ENCODE data around the gene RAB12. TPM values are rescaled to one million over a fixed set of nuclear protein-coding genes. Genes with fewer than 3 reads are reported as not detected.

Gene RAB12
- total RNA-seq, 1 donor from 2014 or later: 42.1 TPM

- TF ChIP-seq CTCF (conservative IDR thresholded peaks at IDR 0.05; ENCODE audit: low read depth, low read length): no peak
- no peak for DNase-seq (ENCODE audit: low read depth)
- no peak overlapping the region for H3K4me3 ChIP-seq (ENCODE audit: low read depth, low read length)
Measured at GRCh38 chr18:8603663-8604520, 5.3 kb upstream of the RAB12 start.

DNA sequence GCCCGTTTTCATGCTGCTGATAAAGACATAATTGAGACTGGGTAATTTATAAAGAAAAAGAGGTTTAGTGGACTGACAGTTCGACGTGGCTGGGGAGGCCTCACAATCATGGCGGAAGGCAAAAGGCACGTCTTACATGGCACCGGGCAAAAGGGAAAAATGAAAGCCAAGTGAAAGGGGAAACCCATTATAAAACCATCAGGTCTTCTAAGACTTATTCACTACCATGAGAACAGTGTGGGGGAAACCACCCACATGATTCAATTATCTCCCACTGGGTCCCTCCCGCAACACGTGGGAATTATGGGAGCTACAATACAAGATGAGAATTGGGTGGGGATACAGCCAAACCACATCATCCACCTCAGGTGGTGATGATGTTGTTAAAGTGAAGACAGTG, 3.3 kb upstream of the RAB12 start:
- no peak for TF ChIP-seq CTCF (conservative IDR thresholded peaks at IDR 0.05; ENCODE audit: low read depth, low read length)
- H3K4me3 ChIP-seq (ENCODE audit: low read depth, low read length): no peak overlapping the region
- DNase-seq (ENCODE audit: low read depth): no peak

DNA sequence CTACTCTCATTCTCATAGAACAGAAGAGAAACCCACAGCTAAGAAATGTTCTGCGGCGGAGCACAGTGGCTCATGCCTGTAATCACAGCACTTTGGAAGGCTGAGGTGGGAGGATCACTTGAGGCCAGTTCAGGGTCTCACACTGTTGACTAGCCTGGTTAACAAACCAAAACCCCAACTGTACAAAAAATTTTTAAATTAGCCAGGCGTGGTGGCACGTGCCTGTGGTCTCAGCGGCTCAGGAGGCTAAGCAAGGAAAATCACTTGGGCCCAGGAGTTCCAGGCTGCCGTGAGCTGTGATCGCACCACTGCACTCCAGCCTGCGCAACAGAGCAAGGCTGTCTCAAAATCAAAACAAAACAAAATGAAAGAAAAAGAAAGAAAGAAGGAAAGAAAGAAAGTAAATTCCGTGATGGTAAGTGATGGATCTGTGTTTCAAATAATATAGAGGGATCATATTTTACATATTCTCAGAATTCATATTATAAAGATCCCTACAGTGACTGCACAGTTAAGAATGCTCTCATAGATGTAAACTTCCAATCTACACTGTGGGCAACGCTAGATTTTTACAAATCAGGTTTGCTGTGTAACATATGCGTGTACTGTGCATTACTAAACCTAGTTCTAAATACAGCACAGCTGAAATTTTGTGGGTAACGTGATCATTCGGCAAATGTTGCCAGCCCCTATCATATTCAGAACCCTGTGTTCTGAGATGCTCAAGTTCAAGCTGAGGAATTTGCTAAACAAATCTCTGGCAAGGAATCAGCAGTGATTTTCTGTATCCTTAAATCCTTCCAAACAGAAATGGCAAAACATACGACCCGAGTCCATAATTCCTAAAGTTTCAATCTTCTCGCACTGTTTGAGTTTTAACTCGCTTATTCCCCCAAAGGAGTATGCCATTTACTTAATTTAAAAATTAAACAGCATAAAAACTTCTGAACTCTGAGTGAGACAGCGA, 1.2 kb upstream of the RAB12 start:
- TF ChIP-seq CTCF (conservative IDR thresholded peaks at IDR 0.05; ENCODE audit: low read depth, low read length): no peak
- peak; percentile 73 for DNase-seq (ENCODE audit: low read depth)
- H3K4me3 ChIP-seq (ENCODE audit: low read depth, low read length): peak overlapping the region; percentile 56

DNA sequence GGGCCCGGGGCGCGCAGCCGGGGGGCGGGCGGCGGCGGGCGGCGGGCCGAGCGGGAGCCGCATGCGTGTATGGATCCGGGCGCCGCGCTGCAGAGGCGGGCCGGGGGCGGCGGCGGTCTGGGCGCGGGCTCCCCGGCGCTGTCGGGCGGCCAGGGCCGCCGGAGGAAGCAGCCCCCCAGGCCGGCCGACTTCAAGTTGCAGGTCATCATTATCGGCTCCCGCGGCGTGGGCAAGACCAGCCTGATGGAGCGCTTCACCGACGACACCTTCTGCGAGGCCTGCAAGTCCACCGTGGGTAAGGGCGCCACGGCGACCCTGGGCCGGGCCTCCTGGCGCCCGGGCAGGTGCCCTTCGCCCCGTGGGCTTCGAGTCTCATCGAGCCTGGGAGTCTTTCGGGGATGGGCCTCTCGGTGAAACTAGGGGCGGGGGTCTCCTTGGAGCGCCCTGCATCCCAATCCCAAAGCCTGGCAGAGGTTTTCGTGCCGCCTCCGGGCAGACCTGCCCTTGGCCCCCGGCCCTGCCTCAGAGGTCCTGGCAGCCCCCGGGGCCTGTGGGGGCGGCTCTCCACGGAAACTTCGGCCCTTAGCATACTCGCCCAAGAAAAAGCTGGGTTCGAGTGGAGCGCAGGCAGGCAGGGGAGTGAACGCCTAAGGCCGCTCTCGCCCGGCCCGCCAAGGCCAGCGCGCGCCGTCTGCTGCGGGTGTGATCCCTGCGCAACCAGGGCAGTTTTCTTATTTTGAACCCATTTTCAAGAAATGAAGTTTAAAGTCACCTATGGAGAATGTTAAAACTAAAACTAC, 622 bp downstream of the RAB12 start:
- no peak for DNase-seq (ENCODE audit: low read depth)
- peak overlapping the region; percentile 79 for H3K4me3 ChIP-seq (ENCODE audit: low read depth, low read length)
- TF ChIP-seq CTCF (conservative IDR thresholded peaks at IDR 0.05; ENCODE audit: low read depth, low read length): no peak

DNA sequence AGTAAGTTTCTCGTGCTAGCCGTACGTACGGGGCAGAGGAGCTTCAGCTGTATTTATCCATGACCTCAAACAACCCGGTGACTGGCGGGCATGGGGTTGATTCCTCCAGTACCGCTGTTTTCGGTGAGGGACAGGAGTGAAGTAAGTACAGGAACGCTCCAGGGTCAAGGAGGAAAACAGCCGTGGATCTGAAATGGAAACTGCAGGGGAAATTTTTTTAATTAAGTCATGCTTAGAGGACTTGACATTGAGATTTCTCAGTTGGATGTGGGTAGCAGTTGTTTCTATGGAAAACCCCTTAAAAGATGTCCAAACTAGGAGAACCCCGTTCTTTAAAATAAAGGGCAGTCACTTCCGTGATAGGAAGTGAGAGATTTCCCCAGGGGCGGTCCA, 1.2 kb downstream of the RAB12 start:
- TF ChIP-seq CTCF (conservative IDR thresholded peaks at IDR 0.05; ENCODE audit: low read depth, low read length): no peak
- DNase-seq (ENCODE audit: low read depth): no peak
- peak overlapping the region; percentile 79 for H3K4me3 ChIP-seq (ENCODE audit: low read depth, low read length)

- DNase-seq (ENCODE audit: low read depth): no peak
- TF ChIP-seq CTCF (conservative IDR thresholded peaks at IDR 0.05; ENCODE audit: low read depth, low read length): no peak
- no peak overlapping the region for H3K4me3 ChIP-seq (ENCODE audit: low read depth, low read length)
Measured at GRCh38 chr18:8611916-8612576, 2.8 kb downstream of the RAB12 start.

All from epithelial cell of proximal tubule (primary cell).